ENCODE results near the gene MED9. TPM values are rescaled to one million over a fixed set of nuclear protein-coding genes. Genes with fewer than 3 reads are reported as not detected.

Gene MED9
- total RNA-seq, 4 donors from 2014 or later, result 6.5 to 16.6 (median 13.5) TPM

DNA sequence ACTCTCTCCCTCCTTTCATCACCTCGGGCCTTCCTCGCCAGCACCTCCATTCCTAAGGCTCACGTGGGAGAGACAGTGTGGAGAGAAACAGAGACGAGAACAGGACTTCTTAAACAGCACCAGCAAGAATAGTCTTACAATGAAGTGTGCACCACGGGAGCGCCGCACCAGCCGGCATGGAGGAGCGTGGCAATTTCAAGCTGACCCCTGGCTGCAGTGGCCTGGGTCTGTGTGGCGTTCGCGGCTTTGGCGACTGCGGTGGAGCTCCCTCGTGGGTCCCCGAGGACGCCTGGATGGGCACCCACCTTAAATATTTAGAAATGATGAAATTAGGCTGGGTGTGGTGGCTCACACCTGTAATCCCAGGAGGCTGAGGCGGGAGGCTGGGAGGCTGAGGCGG, 20.5 kb upstream of the MED9 start:
- no peak for TF ChIP-seq CTCF (IDR thresholded peaks at IDR 0.05; ENCODE audit: low read depth)

DNA sequence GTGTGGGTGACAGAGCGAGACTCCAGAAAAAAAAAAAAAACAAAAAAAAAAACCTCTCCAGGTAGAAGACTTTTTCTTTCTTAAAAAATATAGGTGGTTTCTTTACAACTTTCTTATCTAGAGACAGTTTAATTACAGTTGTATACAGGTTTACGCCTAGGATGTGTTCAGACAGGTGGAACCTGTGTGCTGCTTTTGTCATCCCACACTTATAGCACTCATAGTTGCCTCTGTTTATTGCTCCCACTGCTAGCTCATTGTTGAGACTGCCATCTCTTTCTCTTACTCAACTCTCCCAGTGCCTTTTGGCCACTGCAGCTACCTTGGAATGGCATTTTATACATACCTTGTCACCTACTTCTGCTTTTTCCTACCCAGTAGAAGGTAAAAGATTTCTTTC, 19.1 kb upstream of the MED9 start:
- no peak for TF ChIP-seq CTCF (IDR thresholded peaks at IDR 0.05; ENCODE audit: low read depth)

GRCh38 chr17:17460038-17460437, 16.8 kb upstream of the MED9 start:
- no peak for TF ChIP-seq CTCF (IDR thresholded peaks at IDR 0.05; ENCODE audit: low read depth)

DNA sequence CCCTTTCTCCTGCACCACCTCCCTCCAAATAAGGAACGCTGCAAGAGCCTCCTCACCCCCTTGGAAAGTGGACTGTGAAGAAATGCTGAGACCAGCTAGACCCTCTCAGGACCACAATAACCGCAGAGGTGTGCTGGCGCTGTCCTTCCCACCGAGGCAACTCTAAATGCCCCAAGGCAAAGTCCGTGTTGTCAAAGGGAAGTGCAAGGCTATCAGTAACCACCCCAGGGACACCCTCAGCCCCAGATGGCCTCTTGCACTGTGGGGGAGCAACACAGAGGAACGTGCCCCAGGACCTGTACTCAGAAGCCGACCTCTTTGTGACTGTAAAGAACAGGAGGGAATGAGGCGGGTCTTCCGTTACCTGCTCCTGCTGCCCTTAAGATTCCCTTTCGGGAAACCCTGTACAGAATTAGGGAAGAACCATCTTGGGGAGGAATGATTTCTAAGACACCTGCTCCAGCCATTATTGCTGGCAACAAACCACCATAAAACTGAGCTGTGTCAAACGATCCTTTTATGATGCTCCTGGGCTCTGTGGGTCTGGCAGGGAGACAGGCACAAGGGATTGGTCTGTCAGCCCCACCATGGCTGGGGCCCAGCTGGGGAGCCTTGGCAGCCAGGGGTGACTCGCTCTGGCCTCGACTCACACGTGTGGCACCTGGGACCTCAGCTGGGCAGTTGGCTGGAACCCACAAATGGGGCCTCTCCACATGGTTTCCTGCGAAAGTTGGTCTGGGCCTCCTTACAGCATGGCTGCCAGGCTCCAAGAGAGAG, 14.6 kb upstream of the MED9 start:
- no peak for TF ChIP-seq CTCF (IDR thresholded peaks at IDR 0.05; ENCODE audit: low read depth)

GRCh38 chr17:17463821-17464220, 13.0 kb upstream of the MED9 start:
- TF ChIP-seq CTCF (IDR thresholded peaks at IDR 0.05; ENCODE audit: low read depth), result no peak

- no peak for TF ChIP-seq CTCF (IDR thresholded peaks at IDR 0.05; ENCODE audit: low read depth)
Observed at GRCh38 chr17:17466511-17466910, 10.3 kb upstream of the MED9 start.

- no peak for TF ChIP-seq CTCF (IDR thresholded peaks at IDR 0.05; ENCODE audit: low read depth)
Observed at GRCh38 chr17:17467016-17467415, 9.8 kb upstream of the MED9 start.

Measured in subcutaneous adipose tissue (tissue), 4 donors.